HG02885 (cell line): ENCODE results near the gene OPCML.

ENCODE experiments used
- ATAC-seq: cut with Tn5 transposase; IDR thresholded peaks from one replicate; pipeline ENCODE4 v1.9.1; 2021; ENCODE audit warnings: mild to moderate bottlenecking; ENCODE audit not compliant: unreplicated experiment, poor library complexity

Gene OPCML

GRCh38 chr11:133531971-133532651 lies at the start of gene OPCML:
OPCML (minus strand) TSS chr11:133532501.
- ATAC-seq, result no peak

- no peak for ATAC-seq
These were observed 48.8 kb upstream of the OPCML start for GRCh38 chr11:133581091-133581490.

- no peak for ATAC-seq
These were observed 47.1 kb upstream of the OPCML start for GRCh38 chr11:133579165-133580031.

GRCh38 chr11:133577403-133577802 lies 45.1 kb upstream of the OPCML start:
- no peak for ATAC-seq

- ATAC-seq, result no peak
These were observed 44.0 kb upstream of the OPCML start for GRCh38 chr11:133576351-133576750.

- ATAC-seq, result no peak
These were observed 40.8 kb upstream of the OPCML start for GRCh38 chr11:133573081-133573480.

- no peak for ATAC-seq
These were observed 38.1 kb upstream of the OPCML start for GRCh38 chr11:133570376-133570775.

GRCh38 chr11:133563505-133564025 lies 31.3 kb upstream of the OPCML start:
- no peak for ATAC-seq

- no peak for ATAC-seq
These were observed 28.2 kb upstream of the OPCML start for GRCh38 chr11:133560472-133560855.

GRCh38 chr11:133559833-133560471 lies 27.7 kb upstream of the OPCML start:
- ATAC-seq, result no peak

GRCh38 chr11:133559382-133559781 lies 27.1 kb upstream of the OPCML start:
- ATAC-seq, result no peak

GRCh38 chr11:133555034-133555433 lies 22.7 kb upstream of the OPCML start:
- ATAC-seq, result no peak

GRCh38 chr11:133553885-133554740 lies 21.8 kb upstream of the OPCML start:
- no peak for ATAC-seq

- no peak for ATAC-seq
These were observed 20.6 kb upstream of the OPCML start for GRCh38 chr11:133552938-133553337.

GRCh38 chr11:133551064-133551463 lies 18.8 kb upstream of the OPCML start:
- ATAC-seq, result no peak

- ATAC-seq, result no peak
These were observed 17.5 kb upstream of the OPCML start for GRCh38 chr11:133549826-133550225.

- ATAC-seq, result no peak
These were observed 16.3 kb upstream of the OPCML start for GRCh38 chr11:133548641-133549040.

GRCh38 chr11:133547808-133548494 lies 15.7 kb upstream of the OPCML start:
- no peak for ATAC-seq

GRCh38 chr11:133545199-133545803 lies 13.0 kb upstream of the OPCML start:
- ATAC-seq, result no peak
